GM19438 (cell line): Measurements from ENCODE around the gene CLTCL1.

Source experiments
- ATAC-seq: cut with Tn5 transposase; IDR thresholded peaks from one replicate; pipeline ENCODE4 v1.9.1; 2021; ENCODE audit warnings: low read depth; ENCODE audit not compliant: unreplicated experiment

Gene CLTCL1

GRCh38 chr22:19178065-19178656 is 113.4 kb downstream of the CLTCL1 start:
- ATAC-seq = peak; percentile 33

- no peak for ATAC-seq
Observed at GRCh38 chr22:19177164-19178064, 114.1 kb downstream of the CLTCL1 start.

- ATAC-seq = no peak
Observed at GRCh38 chr22:19176732-19177131, 114.8 kb downstream of the CLTCL1 start.

- no peak for ATAC-seq
Observed at GRCh38 chr22:19176175-19176643, 115.3 kb downstream of the CLTCL1 start.

GRCh38 chr22:19175602-19176174 is 115.8 kb downstream of the CLTCL1 start:
- no peak for ATAC-seq

- no peak for ATAC-seq
Observed at GRCh38 chr22:19175026-19175601, 116.4 kb downstream of the CLTCL1 start.

GRCh38 chr22:19174106-19175025 is 117.2 kb downstream of the CLTCL1 start:
- ATAC-seq = no peak

GRCh38 chr22:19173047-19174035 is 118.2 kb downstream of the CLTCL1 start:
- no peak for ATAC-seq

- no peak for ATAC-seq
Observed at GRCh38 chr22:19172213-19173046, 119.1 kb downstream of the CLTCL1 start.

GRCh38 chr22:19169947-19170318 is 121.6 kb downstream of the CLTCL1 start:
- ATAC-seq = no peak

- no peak for ATAC-seq
Observed at GRCh38 chr22:19169002-19169946, 122.2 kb downstream of the CLTCL1 start.

GRCh38 chr22:19168088-19168890 is 123.2 kb downstream of the CLTCL1 start:
- no peak for ATAC-seq

- ATAC-seq = no peak
Observed at GRCh38 chr22:19167106-19167869, 124.2 kb downstream of the CLTCL1 start.

- no peak for ATAC-seq
Observed at GRCh38 chr22:19166421-19166820, 125.1 kb downstream of the CLTCL1 start.

GRCh38 chr22:19164425-19164824 is 127.1 kb downstream of the CLTCL1 start:
- ATAC-seq = no peak
